ENCODE results near the gene CDK17.

GRCh38 chr12:96383991-96384390, 16.2 kb downstream of the CDK17 start:
- TF ChIP-seq NANOG (IDR thresholded peaks at IDR 0.05; ENCODE audit: insufficient read depth, low read depth, low read length, poor library complexity, severe bottlenecking): no peak
- no peak for TF ChIP-seq MAX (IDR thresholded peaks at IDR 0.05)
- TF ChIP-seq POLR2AphosphoS5 (IDR thresholded peaks at IDR 0.05; ENCODE audit: low read depth, low read length): no peak
- no peak for TF ChIP-seq SUZ12 (IDR thresholded peaks at IDR 0.05; ENCODE audit: low read length)
- no peak for TF ChIP-seq CTCF (IDR thresholded peaks at IDR 0.05; ENCODE audit: control extremely low read depth in 1 of 3, insufficient read depth in 1 of 3, low read depth in 1 of 3, low read length in 3 of 3)
- TF ChIP-seq BRCA1 (IDR thresholded peaks at IDR 0.05; ENCODE audit: low read depth, low read length): no peak
- TF ChIP-seq RAD21 (IDR thresholded peaks at IDR 0.05 in 1 of 2, conservative IDR thresholded peaks at IDR 0.05 in 1 of 2; ENCODE audit: low read depth in 2 of 2, low read length in 2 of 2): no peak
- no peak for TF ChIP-seq EP300 (IDR thresholded peaks at IDR 0.05; ENCODE audit: borderline replicate concordance in 1 of 2, low read depth in 2 of 2, low read length in 2 of 2)
- no peak for TF ChIP-seq SIN3A (conservative IDR thresholded peaks at IDR 0.05 in 1 of 2, IDR thresholded peaks at IDR 0.05 in 1 of 2; ENCODE audit: low read depth in 1 of 2, low read length in 2 of 2)
